Activated T-helper 1 cell treated with anti-CD3 and anti-CD28 coated beads, Interleukin-2, amount 50 U/mL, for 16 hours (primary cell): ENCODE data around the gene TMEM208.

Experiments used
- DNase-seq, 2 donors: peaks; one replicate each; pipeline ENCODE4 v3.0.0-alpha.2; 2020; ENCODE audit warnings: low read depth in 1 of 2, low spot score in 1 of 2

The TMEM208 gene

GRCh38 chr16:67226804-67227566 is at the start of gene TMEM208:
TMEM208 (plus strand) TSS chr16:67227130; CDS start chr16:67227219, 89 bp downstream.
- peak; percentile 96 to 97 for DNase-seq

- DNase-seq, result peak; percentile 30 to 43
Observed at GRCh38 chr16:67177743-67178699, 48.9 kb upstream of the TMEM208 start.

GRCh38 chr16:67179421-67180080 is 47.4 kb upstream of the TMEM208 start:
- DNase-seq, result no peak

- no peak for DNase-seq
Observed at GRCh38 chr16:67180166-67180565, 46.8 kb upstream of the TMEM208 start.

GRCh38 chr16:67181346-67181745 is 45.6 kb upstream of the TMEM208 start:
- DNase-seq, result no peak

GRCh38 chr16:67182288-67182687 is 44.6 kb upstream of the TMEM208 start:
- DNase-seq, result no peak

GRCh38 chr16:67183284-67183626 is 43.7 kb upstream of the TMEM208 start:
- DNase-seq, result no peak

- peak; percentile 75 to 86 for DNase-seq
Observed at GRCh38 chr16:67183627-67184452, 43.1 kb upstream of the TMEM208 start, which contains the start of gene MATCAP1. MATCAP1 (minus strand) TSS chr16:67183963; CDS start chr16:67180610, 3,353 bp downstream.

GRCh38 chr16:67184453-67184994 is 42.4 kb upstream of the TMEM208 start:
- no peak for DNase-seq

GRCh38 chr16:67184995-67185650 is 41.8 kb upstream of the TMEM208 start:
- peak; percentile 73 for DNase-seq

- no peak for DNase-seq
Observed at GRCh38 chr16:67185651-67186134, 41.2 kb upstream of the TMEM208 start.

GRCh38 chr16:67186550-67186950 is 40.4 kb upstream of the TMEM208 start:
- DNase-seq, result no peak

- no peak for DNase-seq
Observed at GRCh38 chr16:67187175-67187890, 39.6 kb upstream of the TMEM208 start.

GRCh38 chr16:67188323-67188722 is 38.6 kb upstream of the TMEM208 start:
- DNase-seq, result no peak

- DNase-seq, result no peak
Observed at GRCh38 chr16:67188798-67189197, 38.1 kb upstream of the TMEM208 start.

GRCh38 chr16:67190041-67190440 is 36.9 kb upstream of the TMEM208 start, which contains the start of gene EXOC3L1:
EXOC3L1 (minus strand) TSS chr16:67190136; CDS start chr16:67189676, 460 bp downstream.
- no peak for DNase-seq

- DNase-seq, result no peak
Observed at GRCh38 chr16:67190448-67191399, 36.2 kb upstream of the TMEM208 start.
